Astrocyte (in vitro differentiated cells and primary cell): Measurements from ENCODE around the gene COMT. TPM values are rescaled to one million over a fixed set of nuclear protein-coding genes. Genes with fewer than 3 reads are reported as not detected.

Experiments used
- DNase-seq: peaks from one replicate; pipeline ENCODE4 v3.0.0-alpha.2; 2010; ENCODE audit warnings: low read depth
- FAIRE-seq: peaks from 2 replicates; lab custom pipeline; 2011; peaks lifted over from hg19 to GRCh38; lab: Jason Lieb, UNC
- H2AFZ ChIP-seq: 2 replicates; pipeline ENCODE4 v1.6.0; 2012; ENCODE audit warnings: low read depth, low read length, inconsistent platforms
- H3K27ac ChIP-seq: 2 replicates; pipeline ENCODE4 v1.5.1; 2011; ENCODE audit warnings: low read depth, low read length, inconsistent platforms
- H3K27me3 ChIP-seq: 2 replicates; pipeline ENCODE4 v1.6.0; 2011; ENCODE audit warnings: low read length, inconsistent platforms; ENCODE audit not compliant: insufficient read depth
- H3K36me3 ChIP-seq: 2 replicates; pipeline ENCODE4 v1.5.1; 2011; ENCODE audit warnings: low read length, inconsistent platforms; ENCODE audit not compliant: insufficient read depth
- H3K4me1 ChIP-seq: 2 replicates; pipeline ENCODE4 v1.5.1; 2011; ENCODE audit warnings: low read length, inconsistent platforms; ENCODE audit not compliant: insufficient read depth
- H3K4me2 ChIP-seq: 2 replicates; pipeline ENCODE4 v1.6.0; 2012; ENCODE audit warnings: low read length, inconsistent platforms
- H3K4me3 ChIP-seq: 2 replicates; pipeline ENCODE4 v1.5.1; 2011; ENCODE audit warnings: low read depth, mild to moderate bottlenecking, low read length, inconsistent platforms; ENCODE audit not compliant: insufficient read depth
- H3K79me2 ChIP-seq: 2 replicates; pipeline ENCODE4 v1.6.0; 2012; ENCODE audit warnings: mild to moderate bottlenecking, low read length, inconsistent platforms; ENCODE audit not compliant: insufficient read depth
- H3K9ac ChIP-seq: 2 replicates; pipeline ENCODE4 v1.6.0; 2012; ENCODE audit warnings: mild to moderate bottlenecking, low read length, inconsistent platforms
- H3K9me3 ChIP-seq: 2 replicates; pipeline ENCODE4 v1.5.1; 2012; ENCODE audit warnings: low read depth, mild to moderate bottlenecking, low read length, inconsistent platforms; ENCODE audit not compliant: insufficient read depth
- H4K20me1 ChIP-seq: 2 replicates; pipeline ENCODE4 v1.6.0; 2012; ENCODE audit warnings: low read length, inconsistent platforms; ENCODE audit not compliant: insufficient read depth
- H3K27ac Mint-ChIP-seq: one replicate; pipeline ENCODE4 v1.8.0; 2021; ENCODE audit warnings: mild to moderate bottlenecking, mixed read lengths; ENCODE audit not compliant: unreplicated experiment
- H3K27me3 Mint-ChIP-seq: one replicate; pipeline ENCODE4 v1.8.0; 2021; ENCODE audit warnings: low read depth, mixed read lengths; ENCODE audit not compliant: unreplicated experiment
- H3K36me3 Mint-ChIP-seq: one replicate; pipeline ENCODE4 v1.8.0; 2021; ENCODE audit warnings: low read depth, mixed read lengths; ENCODE audit not compliant: unreplicated experiment
- H3K4me1 Mint-ChIP-seq: one replicate; pipeline ENCODE4 v1.8.0; 2021; ENCODE audit warnings: low read depth, mixed read lengths; ENCODE audit not compliant: unreplicated experiment
- H3K4me3 Mint-ChIP-seq: one replicate; pipeline ENCODE4 v1.8.0; 2021; ENCODE audit warnings: mild to moderate bottlenecking, moderate library complexity, mixed read lengths; ENCODE audit not compliant: unreplicated experiment
- H3K9me3 Mint-ChIP-seq: one replicate; pipeline ENCODE4 v1.8.0; 2021; ENCODE audit warnings: mild to moderate bottlenecking, mixed read lengths; ENCODE audit not compliant: unreplicated experiment
- EZH2 ChIP-seq: IDR thresholded peaks from 2 replicates; pipeline ENCODE4 v1.6.1; 2012; ENCODE audit warnings: mild to moderate bottlenecking, low read length, inconsistent platforms; ENCODE audit not compliant: insufficient read depth
- total RNA-seq: library from RNA; stranded (reverse); gene quantifications from 2 replicates; pipeline ENCODE4 v1.2.1, GENCODE V29; 2021
- TF ChIP-seq, protein P1 (sequence below): IDR thresholded peaks from 2 replicates; pipeline ENCODE4 v1.5.1; 2011; ENCODE audit warnings: low read depth, mild to moderate bottlenecking, inconsistent platforms, low read length, moderate library complexity; ENCODE audit not compliant: insufficient read depth

The COMT gene
- total RNA-seq, 1 donor from 2014 or later, result 116 TPM

DNA sequence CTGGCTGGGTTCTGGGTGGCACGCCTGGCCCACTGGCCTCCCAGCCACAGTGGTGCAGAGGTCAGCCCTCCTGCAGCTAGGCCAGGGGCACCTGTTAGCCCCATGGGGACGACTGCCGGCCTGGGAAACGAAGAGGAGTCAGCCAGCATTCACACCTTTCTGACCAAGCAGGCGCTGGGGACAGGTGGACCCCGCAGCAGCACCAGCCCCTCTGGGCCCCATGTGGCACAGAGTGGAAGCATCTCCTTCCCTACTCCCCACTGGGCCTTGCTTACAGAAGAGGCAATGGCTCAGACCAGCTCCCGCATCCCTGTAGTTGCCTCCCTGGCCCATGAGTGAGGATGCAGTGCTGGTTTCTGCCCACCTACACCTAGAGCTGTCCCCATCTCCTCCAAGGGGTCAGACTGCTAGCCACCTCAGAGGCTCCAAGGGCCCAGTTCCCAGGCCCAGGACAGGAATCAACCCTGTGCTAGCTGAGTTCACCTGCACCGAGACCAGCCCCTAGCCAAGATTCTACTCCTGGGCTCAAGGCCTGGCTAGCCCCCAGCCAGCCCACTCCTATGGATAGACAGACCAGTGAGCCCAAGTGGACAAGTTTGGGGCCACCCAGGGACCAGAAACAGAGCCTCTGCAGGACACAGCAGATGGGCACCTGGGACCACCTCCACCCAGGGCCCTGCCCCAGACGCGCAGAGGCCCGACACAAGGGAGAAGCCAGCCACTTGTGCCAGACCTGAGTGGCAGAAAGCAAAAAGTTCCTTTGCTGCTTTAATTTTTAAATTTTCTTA lies 27.8 kb downstream of the COMT start:
- Histone ChIP-seq H3K4me2 (no peak overlapping the region), H3K4me3 (no peak overlapping the region), H3K79me2 (no peaks in the 10 kb centered on the region), H4K20me1 (peaks cover 38% of the 10 kb centered on the region), H3K27me3 (no peaks in the 10 kb centered on the region), H3K36me3 (peaks cover 5% of the 10 kb centered on the region), H3K9me3 (no peaks in the 10 kb centered on the region), H3K27ac (no peak overlapping the region), H3K4me1 (no peaks in the 10 kb centered on the region), H2AFZ (no peak overlapping the region), H3K9ac (no peak overlapping the region)
- DNase-seq, result no peak
- H3K27ac Mint-ChIP-seq, result no peak overlapping the region
- TF ChIP-seq, protein P1, sequence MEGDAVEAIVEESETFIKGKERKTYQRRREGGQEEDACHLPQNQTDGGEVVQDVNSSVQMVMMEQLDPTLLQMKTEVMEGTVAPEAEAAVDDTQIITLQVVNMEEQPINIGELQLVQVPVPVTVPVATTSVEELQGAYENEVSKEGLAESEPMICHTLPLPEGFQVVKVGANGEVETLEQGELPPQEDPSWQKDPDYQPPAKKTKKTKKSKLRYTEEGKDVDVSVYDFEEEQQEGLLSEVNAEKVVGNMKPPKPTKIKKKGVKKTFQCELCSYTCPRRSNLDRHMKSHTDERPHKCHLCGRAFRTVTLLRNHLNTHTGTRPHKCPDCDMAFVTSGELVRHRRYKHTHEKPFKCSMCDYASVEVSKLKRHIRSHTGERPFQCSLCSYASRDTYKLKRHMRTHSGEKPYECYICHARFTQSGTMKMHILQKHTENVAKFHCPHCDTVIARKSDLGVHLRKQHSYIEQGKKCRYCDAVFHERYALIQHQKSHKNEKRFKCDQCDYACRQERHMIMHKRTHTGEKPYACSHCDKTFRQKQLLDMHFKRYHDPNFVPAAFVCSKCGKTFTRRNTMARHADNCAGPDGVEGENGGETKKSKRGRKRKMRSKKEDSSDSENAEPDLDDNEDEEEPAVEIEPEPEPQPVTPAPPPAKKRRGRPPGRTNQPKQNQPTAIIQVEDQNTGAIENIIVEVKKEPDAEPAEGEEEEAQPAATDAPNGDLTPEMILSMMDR, result no peak
- TF ChIP-seq EZH2, result no peak
- H3K36me3 Mint-ChIP-seq, result peaks cover 8% of the 10 kb centered on the region
- H3K4me3 Mint-ChIP-seq, result no peak overlapping the region
- H3K4me1 Mint-ChIP-seq, result no peaks in the 10 kb centered on the region
- no peaks in the 10 kb centered on the region for H3K27me3 Mint-ChIP-seq
- no peaks in the 10 kb centered on the region for H3K9me3 Mint-ChIP-seq
- FAIRE-seq, result no peak

DNA sequence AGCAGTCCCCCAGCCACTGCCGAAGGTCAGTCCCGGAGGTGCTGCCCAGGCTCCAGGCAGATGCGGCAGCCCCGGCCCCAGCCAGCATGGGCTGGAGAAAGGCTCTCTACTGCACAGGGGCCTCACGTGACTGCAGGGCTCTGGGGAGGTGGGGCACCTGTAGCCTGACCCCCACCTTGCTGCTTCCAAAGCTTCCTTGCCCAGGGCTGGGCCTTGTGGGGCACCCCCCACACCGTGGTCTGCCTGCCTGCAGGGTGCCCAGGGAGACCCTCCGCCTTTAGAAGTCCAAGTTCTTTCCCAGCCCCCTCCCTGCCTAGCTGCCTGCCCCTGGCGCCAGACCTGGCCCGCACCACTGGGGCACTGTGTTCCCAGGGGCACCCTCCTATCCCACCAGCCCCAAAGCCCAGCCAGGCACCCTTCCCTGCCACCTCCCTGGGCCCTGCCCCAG lies 28.5 kb downstream of the COMT start:
- Histone ChIP-seq H3K36me3 (peaks cover 5% of the 10 kb centered on the region), H3K4me2 (no peak overlapping the region)

More for the DNA sequence above, 28.5 kb downstream of the COMT start:
- FAIRE-seq, result no peak
- DNase-seq, result no peak
- H3K4me1 Mint-ChIP-seq, result peaks cover 1% of the 10 kb centered on the region
- no peak overlapping the region for H3K9ac ChIP-seq
- H3K27me3 ChIP-seq, result no peaks in the 10 kb centered on the region
- H3K79me2 ChIP-seq, result no peaks in the 10 kb centered on the region
- peaks cover 40% of the 10 kb centered on the region for H4K20me1 ChIP-seq
- TF ChIP-seq EZH2, result no peak
- TF ChIP-seq, protein P1, result no peak
- peaks cover 4% of the 10 kb centered on the region for H3K4me1 ChIP-seq
- H2AFZ ChIP-seq, result no peak overlapping the region
- H3K27me3 Mint-ChIP-seq, result no peaks in the 10 kb centered on the region
- H3K9me3 ChIP-seq, result no peaks in the 10 kb centered on the region
- H3K36me3 Mint-ChIP-seq, result peaks cover 6% of the 10 kb centered on the region
- no peak overlapping the region for H3K4me3 Mint-ChIP-seq
- H3K27ac ChIP-seq, result no peak overlapping the region
- no peak overlapping the region for H3K27ac Mint-ChIP-seq
- H3K9me3 Mint-ChIP-seq, result no peaks in the 10 kb centered on the region
- H3K4me3 ChIP-seq, result no peak overlapping the region
